ENCODE data around the gene C1orf226.

- TF ChIP-seq, protein P1, sequence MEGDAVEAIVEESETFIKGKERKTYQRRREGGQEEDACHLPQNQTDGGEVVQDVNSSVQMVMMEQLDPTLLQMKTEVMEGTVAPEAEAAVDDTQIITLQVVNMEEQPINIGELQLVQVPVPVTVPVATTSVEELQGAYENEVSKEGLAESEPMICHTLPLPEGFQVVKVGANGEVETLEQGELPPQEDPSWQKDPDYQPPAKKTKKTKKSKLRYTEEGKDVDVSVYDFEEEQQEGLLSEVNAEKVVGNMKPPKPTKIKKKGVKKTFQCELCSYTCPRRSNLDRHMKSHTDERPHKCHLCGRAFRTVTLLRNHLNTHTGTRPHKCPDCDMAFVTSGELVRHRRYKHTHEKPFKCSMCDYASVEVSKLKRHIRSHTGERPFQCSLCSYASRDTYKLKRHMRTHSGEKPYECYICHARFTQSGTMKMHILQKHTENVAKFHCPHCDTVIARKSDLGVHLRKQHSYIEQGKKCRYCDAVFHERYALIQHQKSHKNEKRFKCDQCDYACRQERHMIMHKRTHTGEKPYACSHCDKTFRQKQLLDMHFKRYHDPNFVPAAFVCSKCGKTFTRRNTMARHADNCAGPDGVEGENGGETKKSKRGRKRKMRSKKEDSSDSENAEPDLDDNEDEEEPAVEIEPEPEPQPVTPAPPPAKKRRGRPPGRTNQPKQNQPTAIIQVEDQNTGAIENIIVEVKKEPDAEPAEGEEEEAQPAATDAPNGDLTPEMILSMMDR (IDR thresholded peaks at IDR 0.05), result no peak
- TF ChIP-seq POLR2A (IDR thresholded peaks at IDR 0.05), result no peak
Measured at GRCh38 chr1:162397039-162397448, 15.5 kb downstream of the C1orf226 start.
